ENCODE results near the gene SAMD4A.
A peak's percentile ranks its signal among the peaks of the same experiment; 100 is the strongest.

Gene SAMD4A

DNA sequence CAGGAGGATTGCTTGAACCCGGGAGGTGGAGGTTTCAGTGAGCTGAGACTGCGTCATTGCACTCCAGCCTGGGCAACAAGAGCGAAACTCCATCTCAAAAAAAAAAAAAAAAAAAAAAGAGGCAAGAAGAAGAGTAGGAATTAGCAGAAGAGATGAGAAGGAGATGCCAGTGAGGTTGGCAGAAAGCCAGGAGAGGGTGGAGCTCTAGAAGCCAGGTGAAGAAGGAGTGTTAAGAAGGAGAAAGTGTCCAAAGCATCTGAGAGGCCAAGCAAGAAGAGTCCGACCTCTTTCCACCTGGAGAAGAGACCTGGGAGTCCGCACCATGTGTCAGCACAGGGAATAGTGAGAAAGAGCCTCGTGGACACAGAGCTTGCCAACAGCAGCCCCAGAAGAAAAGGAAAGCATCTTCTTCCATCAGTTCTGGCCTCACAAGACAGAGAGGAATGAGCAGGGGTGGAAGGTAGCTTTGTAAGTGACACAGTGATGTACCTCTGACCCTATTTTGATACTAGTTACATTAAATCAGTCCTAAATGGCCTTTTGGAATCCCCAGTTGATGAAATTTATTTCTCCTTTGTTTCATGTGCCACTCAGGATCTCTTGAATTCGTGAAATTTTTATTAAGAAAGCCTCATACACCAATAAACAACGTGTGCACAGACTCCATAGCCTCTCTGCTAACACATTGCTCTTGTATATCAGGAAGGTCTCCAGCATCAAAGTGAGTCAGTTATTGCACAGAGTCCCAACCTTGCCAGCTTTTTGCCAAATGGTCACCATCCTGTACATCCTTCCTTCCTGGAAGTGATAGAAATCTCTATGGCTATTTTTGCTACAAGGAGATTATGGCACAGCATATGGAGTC is 70.6 kb downstream of the SAMD4A start:
- Histone ChIP-seq H3K27me3 (ENCODE audit: low read depth) (no peaks in the 10 kb centered on the region), H3K4me1 (no peaks in the 10 kb centered on the region; the same call in 1 of the 2 replicates), H3K4me3 (no peak overlapping the region), H3K9me3 (no peaks in the 10 kb centered on the region), H3K36me3 (replicated peaks) (no peaks in the 10 kb centered on the region; the same call in 1 of the 2 replicates)
- no peak for DNase-seq (ENCODE audit: low spot score in 2 of 2)
- in situ Hi-C loops (cut with MboI; ENCODE audit: low sequenced_read_pairs), result no loop called here

DNA sequence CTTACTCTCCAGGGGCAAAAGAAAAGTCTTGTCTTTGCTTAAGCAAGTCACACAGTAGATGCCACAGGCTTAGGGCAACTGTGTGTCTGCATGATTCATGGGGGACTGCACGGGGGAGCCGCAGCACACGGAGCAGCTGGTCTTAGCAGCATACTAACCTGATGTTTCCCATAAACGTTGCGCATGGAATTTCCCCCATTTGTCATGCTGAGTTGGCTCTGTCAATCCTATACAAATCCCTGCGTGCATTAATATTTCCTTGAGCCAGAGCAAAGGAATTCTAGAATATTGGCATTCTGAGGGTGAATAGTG is 71.2 kb downstream of the SAMD4A start:
- peak; percentile 25 to 48 for DNase-seq (ENCODE audit: low spot score in 2 of 2)

DNA sequence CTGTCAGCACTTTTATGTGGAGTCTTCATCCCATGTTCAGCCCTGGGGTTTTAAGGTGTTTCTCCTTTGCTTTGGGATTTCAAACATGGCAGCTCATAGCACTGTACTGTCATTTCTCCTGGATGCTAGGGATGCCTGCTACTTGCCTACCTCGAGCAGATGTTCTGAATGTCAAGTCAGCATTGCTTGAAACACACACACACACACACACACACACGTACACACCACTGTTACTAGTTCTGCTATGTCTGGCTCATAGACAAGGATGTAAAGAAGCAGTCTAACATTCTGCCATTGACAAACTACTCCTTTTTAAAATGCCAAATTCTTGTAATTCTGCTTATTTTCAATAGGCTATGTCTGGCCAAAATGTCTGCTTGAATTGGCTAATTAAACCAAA is 72.7 kb downstream of the SAMD4A start:
- in situ Hi-C loops (cut with MboI; ENCODE audit: low sequenced_read_pairs), result no loop called here
- H3K4me3 ChIP-seq, result no peak overlapping the region
- no peaks in the 10 kb centered on the region; the same call in 1 of the 2 replicates for H3K36me3 ChIP-seq (replicated peaks)
- H3K27me3 ChIP-seq (ENCODE audit: low read depth), result no peaks in the 10 kb centered on the region
- no peaks in the 10 kb centered on the region for H3K9me3 ChIP-seq
- no peak for DNase-seq (ENCODE audit: low spot score in 2 of 2)
- no peaks in the 10 kb centered on the region; the same call in 1 of the 2 replicates for H3K4me1 ChIP-seq

More for the DNA sequence above, 71.2 kb downstream of the SAMD4A start:
- no peaks in the 10 kb centered on the region; the same call in 1 of the 2 replicates for H3K36me3 ChIP-seq (replicated peaks)
- no peaks in the 10 kb centered on the region; the same call in 1 of the 2 replicates for H3K4me1 ChIP-seq
- in situ Hi-C loops (cut with MboI; ENCODE audit: low sequenced_read_pairs), result no loop called here
- H3K9me3 ChIP-seq, result no peaks in the 10 kb centered on the region
- H3K4me3 ChIP-seq, result no peak overlapping the region
- H3K27me3 ChIP-seq (ENCODE audit: low read depth), result no peaks in the 10 kb centered on the region

DNA sequence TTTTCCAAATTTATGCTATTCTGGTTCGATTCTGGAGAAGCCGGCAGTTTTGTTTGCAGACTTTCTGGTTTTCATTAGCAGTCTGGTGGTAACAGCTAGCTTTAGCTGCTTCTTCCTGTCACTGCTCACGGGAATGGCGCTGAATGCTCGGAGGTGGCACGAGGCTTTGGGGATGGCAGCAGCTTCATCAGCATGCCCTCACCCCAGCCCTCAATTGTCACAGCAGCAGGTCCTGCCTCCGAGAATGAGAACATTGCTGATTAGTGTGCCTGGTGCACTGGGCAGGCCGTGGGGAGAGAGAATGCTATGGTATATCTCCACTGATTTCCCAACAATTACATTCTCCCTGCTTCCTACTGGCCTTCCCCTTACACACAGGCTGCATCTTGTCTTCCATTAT is 73.6 kb downstream of the SAMD4A start:
- Histone ChIP-seq H3K27me3 (ENCODE audit: low read depth) (no peaks in the 10 kb centered on the region), H3K9me3 (no peaks in the 10 kb centered on the region), H3K36me3 (replicated peaks) (no peaks in the 10 kb centered on the region; the same call in 1 of the 2 replicates), H3K4me3 (no peak overlapping the region), H3K4me1 (no peaks in the 10 kb centered on the region; the same call in 1 of the 2 replicates)
- in situ Hi-C loops (cut with MboI; ENCODE audit: low sequenced_read_pairs), result no loop called here
- DNase-seq (ENCODE audit: low spot score in 2 of 2), result no peak

DNA sequence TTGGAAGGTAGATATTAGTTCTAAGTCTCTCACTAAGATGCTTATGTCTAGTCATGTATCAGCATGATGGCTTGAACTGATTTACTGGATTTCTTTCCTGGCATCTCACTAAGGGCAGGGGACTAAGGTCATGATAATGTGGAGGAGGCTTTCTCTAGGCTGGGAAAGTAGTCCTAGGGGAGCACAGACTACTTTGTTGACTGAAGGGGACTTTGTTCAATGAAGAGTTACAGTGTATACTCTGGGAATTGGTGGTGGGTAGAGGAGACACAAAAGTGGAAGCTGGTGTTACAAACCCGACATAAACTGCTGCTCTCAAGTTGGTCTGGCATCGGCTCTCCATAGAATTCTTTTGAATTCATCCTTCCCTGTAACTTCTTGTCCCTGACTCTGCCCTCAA is 75.2 kb downstream of the SAMD4A start:
- H3K9me3 ChIP-seq, result no peaks in the 10 kb centered on the region
- H3K4me1 ChIP-seq, result no peaks in the 10 kb centered on the region; the same call in 1 of the 2 replicates
- DNase-seq (ENCODE audit: low spot score in 2 of 2), result no peak
- no peaks in the 10 kb centered on the region for H3K27me3 ChIP-seq (ENCODE audit: low read depth)
- no peaks in the 10 kb centered on the region; the same call in 1 of the 2 replicates for H3K36me3 ChIP-seq (replicated peaks)
- H3K4me3 ChIP-seq, result no peak overlapping the region
- in situ Hi-C loops (cut with MboI; ENCODE audit: low sequenced_read_pairs), result no loop called here

DNA sequence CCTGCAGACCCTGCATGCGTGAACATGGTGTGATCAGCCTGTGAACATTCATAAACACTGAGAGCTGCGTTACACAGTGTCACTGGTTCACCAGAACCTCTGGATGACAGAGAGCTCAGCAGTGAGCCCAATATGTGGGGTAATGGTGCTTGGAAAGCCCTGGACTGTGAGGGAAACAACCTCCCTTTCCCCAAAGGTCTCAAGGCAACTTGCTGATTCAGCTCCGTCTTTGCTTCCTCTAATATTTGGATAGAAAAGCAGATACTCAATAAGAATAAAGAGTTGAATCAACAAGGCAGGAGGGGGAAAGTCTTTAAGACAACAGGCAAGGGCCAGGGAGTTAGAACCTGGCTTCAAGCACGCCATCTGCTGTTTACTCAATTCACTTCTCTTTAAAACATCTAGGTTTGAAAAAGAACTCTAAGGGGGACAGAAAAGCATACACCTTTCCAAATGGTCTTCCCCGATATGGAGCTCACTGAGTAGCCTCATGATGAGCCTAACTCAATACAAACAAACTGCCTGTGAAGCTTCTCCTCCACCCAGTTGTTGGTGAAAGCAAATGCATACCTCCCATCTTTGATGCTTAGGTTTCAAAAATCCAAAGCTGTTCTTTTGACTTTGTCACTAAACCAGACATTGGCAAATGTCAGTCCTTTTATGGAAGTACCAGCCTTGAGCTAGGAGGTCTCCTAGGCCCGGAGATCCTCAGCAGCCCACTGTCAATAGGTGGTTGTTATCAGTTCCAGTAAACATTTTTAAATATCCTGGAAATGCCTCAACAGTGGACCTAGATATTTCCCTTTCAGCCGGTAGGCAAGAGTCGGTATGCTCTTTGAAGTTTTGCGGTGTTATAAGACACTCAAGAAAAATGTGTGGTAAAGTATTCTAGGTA is 76.1 kb downstream of the SAMD4A start:
- no peak overlapping the region for H3K4me3 ChIP-seq
- DNase-seq (ENCODE audit: low spot score in 2 of 2), result no peak
- in situ Hi-C loops (cut with MboI; ENCODE audit: low sequenced_read_pairs), result no loop called here

DNA sequence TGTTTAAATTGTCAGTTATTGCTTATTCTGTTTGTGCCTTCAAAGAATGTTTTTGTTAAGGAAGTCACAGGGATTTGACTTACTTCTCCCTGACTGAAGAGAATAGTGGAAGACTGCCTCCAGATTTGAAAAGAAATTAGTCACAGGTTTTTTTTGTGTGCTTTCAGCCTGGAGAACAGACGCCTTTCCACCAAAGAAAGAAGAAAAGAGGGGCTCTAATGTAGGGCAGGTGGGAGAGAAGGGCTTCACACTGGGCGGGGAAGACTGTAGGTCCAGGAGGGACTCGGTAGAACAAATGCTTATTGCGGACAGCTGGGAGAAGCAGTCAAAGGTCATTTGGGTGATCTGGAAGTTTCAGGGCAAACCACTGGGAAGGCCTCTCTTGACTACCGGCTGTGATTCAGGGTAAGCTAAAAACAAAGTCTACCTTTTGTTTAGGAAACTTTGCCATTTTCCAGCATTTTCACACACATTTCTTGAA is 76.8 kb downstream of the SAMD4A start:
- no peak for DNase-seq (ENCODE audit: low spot score in 2 of 2)
- Histone ChIP-seq H3K36me3 (replicated peaks) (no peaks in the 10 kb centered on the region; the same call in 1 of the 2 replicates), H3K4me1 (no peaks in the 10 kb centered on the region), H3K9me3 (no peaks in the 10 kb centered on the region), H3K4me3 (no peak overlapping the region), H3K27me3 (ENCODE audit: low read depth) (no peaks in the 10 kb centered on the region)
- in situ Hi-C loops (cut with MboI; ENCODE audit: low sequenced_read_pairs), result no loop called here

More for the DNA sequence above, 76.1 kb downstream of the SAMD4A start:
- Histone ChIP-seq H3K36me3 (replicated peaks) (no peaks in the 10 kb centered on the region; the same call in 1 of the 2 replicates), H3K9me3 (no peaks in the 10 kb centered on the region), H3K4me1 (no peaks in the 10 kb centered on the region; the same call in 1 of the 2 replicates), H3K27me3 (ENCODE audit: low read depth) (no peaks in the 10 kb centered on the region)

DNA sequence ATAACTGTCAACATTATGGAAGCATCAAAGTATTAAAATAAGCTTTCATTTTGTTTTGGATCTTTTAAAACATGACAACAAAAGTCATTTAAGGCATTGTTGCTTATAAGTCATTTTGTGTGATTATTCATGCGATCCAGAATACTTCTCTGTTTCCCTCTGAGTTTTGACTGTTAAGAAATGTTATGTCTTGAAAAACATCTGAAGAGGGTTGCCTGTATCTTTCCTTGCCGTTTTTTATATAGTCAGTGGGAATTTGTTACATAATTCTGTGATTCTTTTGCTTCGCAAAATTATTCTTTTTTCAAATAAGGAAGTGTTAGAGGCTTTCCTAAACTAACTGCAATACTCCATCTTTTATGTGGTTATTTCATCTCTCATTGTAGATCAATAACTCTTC is 78.7 kb downstream of the SAMD4A start:
- Histone ChIP-seq H3K4me3 (no peak overlapping the region), H3K36me3 (replicated peaks) (no peaks in the 10 kb centered on the region; the same call in 1 of the 2 replicates), H3K9me3 (no peaks in the 10 kb centered on the region), H3K27me3 (ENCODE audit: low read depth) (no peaks in the 10 kb centered on the region), H3K4me1 (peaks cover 11% of the 10 kb centered on the region)
- DNase-seq (ENCODE audit: low spot score in 2 of 2), result no peak
- in situ Hi-C loops (cut with MboI; ENCODE audit: low sequenced_read_pairs), result no loop called here

DNA sequence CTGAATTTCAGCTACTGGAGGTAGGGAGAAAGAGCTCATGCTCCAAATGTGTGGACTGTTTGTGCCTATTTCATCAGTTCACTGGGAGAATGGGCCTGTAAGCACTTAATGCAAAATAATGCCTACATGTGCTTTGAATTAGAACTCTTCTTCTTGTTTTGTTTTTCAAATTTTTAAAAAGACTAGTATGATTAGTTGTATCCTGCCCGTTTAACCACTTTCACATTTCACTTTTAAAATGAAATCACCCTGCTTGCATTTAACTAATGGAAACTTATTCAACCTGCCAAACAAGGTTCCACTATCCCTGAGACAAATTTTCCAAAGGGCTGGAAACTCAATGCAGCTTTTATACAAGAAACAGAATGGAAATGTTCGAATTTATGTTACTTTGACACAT is 79.7 kb downstream of the SAMD4A start:
- Histone ChIP-seq H3K9me3 (no peaks in the 10 kb centered on the region), H3K36me3 (replicated peaks) (no peaks in the 10 kb centered on the region), H3K4me1 (peaks cover 21% of the 10 kb centered on the region), H3K4me3 (no peak overlapping the region), H3K27me3 (ENCODE audit: low read depth) (no peaks in the 10 kb centered on the region)
- no peak for DNase-seq (ENCODE audit: low spot score in 2 of 2)
- in situ Hi-C loops (cut with MboI; ENCODE audit: low sequenced_read_pairs), result no loop called here

DNA sequence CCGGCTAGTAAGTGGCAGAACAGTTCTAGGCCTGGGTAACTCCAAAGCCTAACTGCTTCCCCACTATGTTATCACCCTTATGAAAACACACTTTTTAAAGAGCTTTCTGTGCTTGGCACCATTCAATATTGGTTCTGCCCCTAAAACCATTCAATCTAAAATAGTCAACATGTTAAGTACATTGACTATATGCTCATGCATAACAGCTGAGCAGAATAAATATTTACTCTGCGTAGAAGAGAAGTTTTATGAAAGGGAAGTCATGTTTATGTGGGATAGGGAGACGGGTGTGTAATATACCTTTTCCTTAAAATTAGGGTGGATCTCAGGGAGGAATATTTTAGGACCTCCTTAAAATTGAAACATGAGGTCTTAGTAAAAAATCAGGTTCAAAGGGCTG is 80.5 kb downstream of the SAMD4A start:
- Histone ChIP-seq H3K4me3 (no peak overlapping the region), H3K36me3 (replicated peaks) (no peaks in the 10 kb centered on the region), H3K9me3 (no peaks in the 10 kb centered on the region), H3K4me1 (peaks cover 25% of the 10 kb centered on the region), H3K27me3 (ENCODE audit: low read depth) (no peaks in the 10 kb centered on the region)
- in situ Hi-C loops (cut with MboI; ENCODE audit: low sequenced_read_pairs), result no loop called here
- no peak for DNase-seq (ENCODE audit: low spot score in 2 of 2)

DNA sequence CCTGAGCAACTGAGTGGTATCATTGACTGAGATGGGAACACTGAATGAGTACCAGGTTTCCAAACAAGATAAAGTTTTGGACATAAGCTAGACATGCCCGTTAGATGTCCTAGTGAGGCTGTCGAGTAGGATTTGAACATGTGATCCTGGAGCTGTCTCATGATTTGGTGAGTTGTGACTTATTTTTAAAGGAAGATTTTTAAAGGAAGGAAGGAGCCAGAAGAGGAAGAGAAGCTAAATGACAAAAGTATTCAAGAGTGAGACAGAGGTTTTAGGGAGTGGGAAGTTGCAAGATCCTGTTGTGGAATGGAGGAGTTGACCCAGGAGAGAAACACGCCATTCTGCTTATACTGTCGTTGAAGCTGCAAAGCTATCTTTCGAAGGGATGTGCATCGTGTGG is 82.1 kb downstream of the SAMD4A start:
- H3K9me3 ChIP-seq, result no peaks in the 10 kb centered on the region
- peaks cover 32% of the 10 kb centered on the region for H3K4me1 ChIP-seq
- in situ Hi-C loops (cut with MboI; ENCODE audit: low sequenced_read_pairs), result no loop called here
- no peaks in the 10 kb centered on the region for H3K27me3 ChIP-seq (ENCODE audit: low read depth)
- DNase-seq (ENCODE audit: low spot score in 2 of 2), result no peak
- no peak overlapping the region for H3K4me3 ChIP-seq
- no peaks in the 10 kb centered on the region for H3K36me3 ChIP-seq (replicated peaks)

DNA sequence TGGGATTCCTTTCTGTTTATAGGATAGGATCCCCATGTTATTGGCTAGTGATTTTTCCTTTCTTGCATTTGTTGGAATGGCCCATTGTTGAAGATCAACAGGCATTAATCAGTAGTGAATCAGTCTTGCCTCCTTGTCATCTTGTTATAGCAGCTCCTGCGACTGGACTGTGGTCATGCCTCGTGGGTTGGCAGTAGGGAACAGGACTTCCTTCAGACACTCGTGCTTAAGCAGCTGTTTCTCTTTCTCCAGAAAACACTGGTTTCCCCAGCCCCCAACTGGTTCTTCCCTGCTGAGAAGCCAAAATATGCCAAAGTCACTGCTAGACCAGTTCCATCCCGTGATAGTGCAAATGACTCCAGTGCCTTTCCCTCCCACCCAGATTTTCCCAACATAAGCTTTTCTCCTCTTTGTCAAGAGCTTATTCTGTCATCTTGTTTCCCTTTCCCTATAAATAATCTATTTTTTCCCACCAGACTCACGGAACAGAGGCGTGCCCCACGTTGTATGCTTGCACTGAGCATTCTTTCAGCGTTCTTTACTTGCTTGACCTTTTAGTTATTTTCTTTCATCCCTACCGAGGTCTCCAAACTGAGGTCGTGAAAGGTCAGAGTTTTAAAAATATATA is 83.5 kb downstream of the SAMD4A start:
- peak in 1 of 2 experiments; percentile 26 for DNase-seq (ENCODE audit: low spot score in 2 of 2)
- in situ Hi-C loops (cut with MboI; ENCODE audit: low sequenced_read_pairs), result no loop called here
- H3K4me1 ChIP-seq, result peaks cover 32% of the 10 kb centered on the region
- no peak overlapping the region for H3K4me3 ChIP-seq
- no peaks in the 10 kb centered on the region for H3K36me3 ChIP-seq (replicated peaks)
- H3K9me3 ChIP-seq, result no peaks in the 10 kb centered on the region
- H3K27me3 ChIP-seq (ENCODE audit: low read depth), result no peaks in the 10 kb centered on the region

DNA sequence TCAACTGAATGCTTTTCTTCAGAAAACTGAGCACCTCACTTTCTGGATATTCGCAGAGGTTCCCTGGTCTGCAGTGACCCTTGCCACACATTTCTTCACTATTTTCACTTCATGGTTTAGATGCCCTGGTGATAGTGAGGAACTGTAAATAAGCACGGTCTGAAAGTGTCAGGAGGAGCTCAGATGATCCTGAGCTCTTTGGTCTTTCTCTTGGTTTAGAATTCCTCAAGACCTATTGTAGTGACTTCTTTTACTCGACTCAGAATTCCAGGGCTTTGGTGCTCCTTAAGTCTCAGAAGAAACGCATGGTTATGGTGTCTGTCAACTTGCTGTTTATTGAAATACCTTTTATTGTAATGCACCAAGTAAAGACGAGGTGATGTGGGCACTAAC is 84.0 kb downstream of the SAMD4A start:
- Histone ChIP-seq H3K4me3 (no peak overlapping the region), H3K4me1 (peaks cover 32% of the 10 kb centered on the region), H3K27me3 (ENCODE audit: low read depth) (no peaks in the 10 kb centered on the region), H3K9me3 (no peaks in the 10 kb centered on the region), H3K36me3 (replicated peaks) (no peaks in the 10 kb centered on the region)
- DNase-seq (ENCODE audit: low spot score in 2 of 2), result peak in 1 of 2 experiments; percentile 68
- in situ Hi-C loops (cut with MboI; ENCODE audit: low sequenced_read_pairs), result no loop called here
